K562 (cell line): ENCODE measurements around the gene LRRC3C. TPM values are rescaled to one million over a fixed set of nuclear protein-coding genes. Genes with fewer than 3 reads are reported as not detected.

Experiments
- ATAC-seq: fragments of 200-7000 bp; cut with Tn5 transposase; 3 replicates; pipeline ENCODE4 v1.9.1; 2020; ENCODE audit warnings: moderate library complexity
- BruUV-seq: library from RNA; stranded (reverse); fragments of 400-500 nt; replicated peaks from 2 replicates; lab custom pipeline; 2021; lab: Mats Ljungman, UMichigan
- CTCF ChIA-PET: fragments of 300-600 bp; formaldehyde crosslinking; extraction: SDS; loops from one replicate; lab custom pipeline; 2021; ENCODE audit warnings: low intra/inter-chr PET ratio; lab: Yijun Ruan, JAX
- POLR2A ChIA-PET: fragments of 300-600, 350-650 bp; sonication (Branson Sonifier 250); formaldehyde crosslinking; extraction: SDS; loops from one replicate; lab custom pipeline; 2021; ENCODE audit warnings: antibody characterized with exemption, inconsistent platforms; lab: Yijun Ruan, JAX
- DNase-seq, 4 experiments: peaks; one replicate each; pipeline versions ENCODE4 v3.0.0 to v3.0.0-alpha.2; 2011 to 2018; ENCODE audit warnings: low spot score in 3 of 4, mixed read lengths in 3 of 4; ENCODE audit errors: extremely low read depth in 1 of 4
- FAIRE-seq: peaks from 2 replicates; lab custom pipeline; 2011; peaks lifted over from hg19 to GRCh38; lab: Jason Lieb, UNC
- H2AFZ ChIP-seq: 2 replicates; pipeline ENCODE4 v1.6.0; 2011; ENCODE audit warnings: low read depth, low read length, control low read depth, inconsistent platforms
- H3K27ac ChIP-seq: fragments of 200-600 bp; 3 replicates; pipeline ENCODE4 v1.8.0; 2011; ENCODE audit warnings: low read depth, mild to moderate bottlenecking, control low read depth, inconsistent platforms, low read length, moderate library complexity, mixed read lengths; ENCODE audit errors: extremely low read depth
- H3K27me3 ChIP-seq, 2 experiments: fragments of 300-600 bp in 1 of 2; 2 replicates in 1 of 2; 3 replicates in 1 of 2; pipeline versions ENCODE4 v1.6.0 to v1.8.0; 2011; ENCODE audit warnings: inconsistent platforms in 2 of 2, low read length in 2 of 2, mild to moderate bottlenecking in 1 of 2, mixed read lengths in 1 of 2, moderate library complexity in 1 of 2; ENCODE audit not compliant: control insufficient read depth in 2 of 2, insufficient read depth in 2 of 2
- H3K36me3 ChIP-seq: fragments of 300-600 bp; 3 replicates; pipeline ENCODE4 v1.8.0; 2011; ENCODE audit warnings: mild to moderate bottlenecking, low read length, inconsistent platforms; ENCODE audit not compliant: control insufficient read depth, insufficient read depth
- H3K4me1 ChIP-seq, 2 experiments: fragments of 200-600 bp in 1 of 2; replicated peaks in 1 of 2; 2 replicates in 1 of 2; 3 replicates in 1 of 2; pipeline versions ENCODE4 v1.5.1 to v1.8.0; 2011; ENCODE audit warnings: inconsistent platforms in 2 of 2, low read length in 2 of 2, mild to moderate bottlenecking in 1 of 2, mixed read lengths in 1 of 2, moderate library complexity in 1 of 2; ENCODE audit not compliant: control insufficient read depth in 2 of 2, insufficient read depth in 2 of 2
- H3K4me2 ChIP-seq: 2 replicates; pipeline ENCODE4 v1.6.1; 2011; ENCODE audit warnings: low read length, control low read depth, inconsistent platforms, mixed read lengths; ENCODE audit not compliant: insufficient read depth
- H3K4me3 ChIP-seq: fragments of 200-600 bp; sonication (generic), shearing (Covaris generic); 2 replicates; pipeline ENCODE4 v1.5.1; 2016; ENCODE audit warnings: control low read depth, inconsistent platforms
- H3K79me2 ChIP-seq: fragments of 200-600 bp; 3 replicates; pipeline ENCODE4 v1.8.0; 2011; ENCODE audit warnings: low read length, inconsistent platforms; ENCODE audit not compliant: control insufficient read depth, insufficient read depth
- H3K9ac ChIP-seq, 2 experiments: 2 replicates each; pipeline versions ENCODE4 v1.6.0 to v1.6.1; 2011; ENCODE audit warnings: low read depth in 2 of 2, low read length in 2 of 2, control low read depth in 1 of 2, inconsistent platforms in 1 of 2, mild to moderate bottlenecking in 1 of 2, mixed read lengths in 1 of 2; ENCODE audit not compliant: insufficient read depth in 1 of 2
- H3K9me1 ChIP-seq: one replicate; pipeline ENCODE4 v1.6.0; 2011; ENCODE audit warnings: inconsistent platforms, mild to moderate bottlenecking, low read length, moderate library complexity; ENCODE audit not compliant: control insufficient read depth, insufficient read depth
- H3K9me3 ChIP-seq: replicated peaks from 2 replicates; pipeline ENCODE4 v1.5.1; 2011; ENCODE audit warnings: low read depth, low read length, inconsistent platforms; ENCODE audit not compliant: control insufficient read depth, insufficient read depth
- H4K20me1 ChIP-seq: replicated peaks from 2 replicates; pipeline ENCODE4 v1.6.1; 2011; ENCODE audit warnings: low read length, inconsistent platforms, mixed read lengths; ENCODE audit not compliant: control insufficient read depth, insufficient read depth
- HDAC3 ChIP-seq: fragments of 450-650 bp; IDR thresholded peaks from 2 replicates; pipeline ENCODE4 v1.6.1; 2018; ENCODE audit warnings: borderline replicate concordance, mild to moderate bottlenecking, moderate library complexity; ENCODE audit not compliant: partially characterized antibody
- HMG20A ChIP-seq: fragments of 450-650 bp; formaldehyde crosslinking; conservative IDR thresholded peaks from 2 replicates; pipeline ENCODE4 v1.4.0; 2020; ENCODE audit warnings: mild to moderate bottlenecking, mixed read lengths
- HOXB6 ChIP-seq: fragments of 250-450 bp; sonication (Bioruptor Pico); IDR thresholded peaks from 2 replicates; pipeline ENCODE4 v1.5.1; 2022; ENCODE audit warnings: mild to moderate bottlenecking, borderline replicate concordance
- NELFE ChIP-seq: IDR thresholded peaks from 2 replicates; pipeline ENCODE4 v1.6.1; 2011; ENCODE audit warnings: mild to moderate bottlenecking; ENCODE audit not compliant: insufficient read depth, insufficient read length
- NUFIP1 ChIP-seq: fragments of 450-650 bp; IDR thresholded peaks from 2 replicates; pipeline ENCODE4 v1.6.1; 2018; ENCODE audit not compliant: partially characterized antibody
- STAT5B ChIP-seq: fragments of 250-450 bp; sonication (Bioruptor Pico); IDR thresholded peaks from 2 replicates; pipeline ENCODE4 v1.8.0; 2021; ENCODE audit warnings: mild to moderate bottlenecking, inconsistent platforms
- ZBTB43 ChIP-seq: sonication (generic); formaldehyde crosslinking; IDR thresholded peaks from 2 replicates; pipeline ENCODE4 v1.8.0; 2023; ENCODE audit warnings: mild to moderate bottlenecking, missing genetic modification reagents
- ZFX ChIP-seq: sonication (generic); formaldehyde crosslinking; IDR thresholded peaks from 2 replicates; pipeline ENCODE4 v1.8.0; 2022; ENCODE audit warnings: mild to moderate bottlenecking, missing genetic modification reagents, moderate library complexity
- ZZZ3 ChIP-seq: fragments of 450-650 bp; IDR thresholded peaks from 2 replicates; pipeline ENCODE4 v1.6.1; 2016; ENCODE audit warnings: antibody characterized with exemption, mild to moderate bottlenecking, moderate library complexity
- WGBS: fragments of 100-300 bp; shearing (Covaris generic); methylation state at CpG from one replicate; pipeline ENCODE4 v1.1.6; 2016; ENCODE audit warnings: low coverage, mixed read lengths; ENCODE audit not compliant: insufficient coverage; ENCODE audit errors: missing lambda C conversion rate; 5-methylcytosine and 5-hydroxymethylcytosine counted together
- in situ Hi-C: fragments of 300-500 bp; cut with MboI; formaldehyde crosslinking; loops from 4 replicates; pipeline ENCODE4 v1.15.0; 2018; ENCODE audit warnings: inconsistent platforms, mixed read lengths
- intact Hi-C: fragments of 100-400 bp; cut with micrococcal nuclease; formaldehyde crosslinking; loops from 2 replicates; pipeline ENCODE4 v1.14.2; 2022
- polyA plus RNA-seq, 8 experiments: library from polyadenylated mRNA; depleted of rRNA in 4 of 8; stranded (reverse) in 5 of 8; unstranded in 3 of 8; fragments of >200 nt; fragmentation: Nextera tagmentation in 2 of 8; fragmentation: Illumina TruSeq in 1 of 8; extraction: Ambion mirVana in 2 of 8; extraction: Trizol in 1 of 8; gene quantifications; 2 replicates each; pipeline versions ENCODE4 v1.2.1 to v1.2.3, GENCODE V29; 2011 to 2014; ENCODE audit warnings: inconsistent platforms in 1 of 8, missing spikeins in 1 of 8
- total RNA-seq, 7 experiments: library from RNA; depleted of rRNA in 6 of 7; stranded (reverse); fragments of >200 nt in 6 of 7; fragmentation: Illumina TruSeq in 2 of 7; extraction: Trizol in 2 of 7; gene quantifications; 2 replicates each; pipeline versions ENCODE4 v1.2.1 to v1.2.3, GENCODE V29; 2011 to 2021; ENCODE audit warnings: low replicate concordance in 1 of 7
- TF ChIP-seq, protein P1 (sequence below): fragments of 450-650 bp; IDR thresholded peaks from 2 replicates; pipeline ENCODE4 v1.6.1; 2016; ENCODE audit warnings: low read depth, mild to moderate bottlenecking, moderate library complexity
- TF ChIP-seq, protein P2 (sequence below): IDR thresholded peaks from 3 replicates; pipeline ENCODE4 v1.6.1; 2011; ENCODE audit warnings: borderline replicate concordance, mild to moderate bottlenecking, moderate library complexity; ENCODE audit not compliant: insufficient read length; ENCODE audit errors: extremely low read depth

Gene LRRC3C
- total and polyA plus RNA-seq, 9 of the 15 experiments (the other 6 are each of a cell fraction or from before 2014, with no cell fraction given): not detected

- no peak for DNase-seq
- ChIA-PET CTCF (no interaction called here), POLR2A (no interaction called here)
- Histone ChIP-seq H2AFZ (peak overlapping the region; percentile 2; the same call in 1 of the 2 replicates), H3K27ac (no peak overlapping the region), H4K20me1 (no peaks in the 10 kb centered on the region), H3K36me3 (no peaks in the 10 kb centered on the region), H3K9me3 (no peaks in the 10 kb centered on the region), H3K4me2 (no peak overlapping the region), H3K4me1 (peaks cover 13 to 27% of the 10 kb centered on the region in 2 experiments; a peak in 4 of 5 replicates), H3K9ac (no peak overlapping the region), H3K9me1 (no peaks in the 10 kb centered on the region), H3K79me2 (no peaks in the 10 kb centered on the region), H3K4me3 (no peak overlapping the region), H3K27me3 (peaks cover 1 to 4% of the 10 kb centered on the region in 2 experiments; a peak in 3 of 5 replicates)
- intact Hi-C loops (no loop called here), in situ Hi-C loops (no loop called here)
- ATAC-seq: no peak
- FAIRE-seq: no peak
- 43% methylated on average over 2 of the region's 2 CpGs for WGBS
- BruUV-seq: no TSS peak
- TF ChIP-seq HOXB6: no peak
- TF ChIP-seq HMG20A (CRISPR knock-in tag): no peak
- no peak for TF ChIP-seq ZFX (CRISPR knock-in tag)
- no peak for TF ChIP-seq STAT5B
- no peak for TF ChIP-seq HDAC3
- no peak for TF ChIP-seq ZZZ3
- TF ChIP-seq, protein P1, sequence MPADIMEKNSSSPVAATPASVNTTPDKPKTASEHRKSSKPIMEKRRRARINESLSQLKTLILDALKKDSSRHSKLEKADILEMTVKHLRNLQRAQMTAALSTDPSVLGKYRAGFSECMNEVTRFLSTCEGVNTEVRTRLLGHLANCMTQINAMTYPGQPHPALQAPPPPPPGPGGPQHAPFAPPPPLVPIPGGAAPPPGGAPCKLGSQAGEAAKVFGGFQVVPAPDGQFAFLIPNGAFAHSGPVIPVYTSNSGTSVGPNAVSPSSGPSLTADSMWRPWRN: no peak
- TF ChIP-seq NELFE: no peak
- no peak for TF ChIP-seq ZBTB43 (CRISPR knock-in tag)
- TF ChIP-seq NUFIP1: no peak
- TF ChIP-seq, protein P2, sequence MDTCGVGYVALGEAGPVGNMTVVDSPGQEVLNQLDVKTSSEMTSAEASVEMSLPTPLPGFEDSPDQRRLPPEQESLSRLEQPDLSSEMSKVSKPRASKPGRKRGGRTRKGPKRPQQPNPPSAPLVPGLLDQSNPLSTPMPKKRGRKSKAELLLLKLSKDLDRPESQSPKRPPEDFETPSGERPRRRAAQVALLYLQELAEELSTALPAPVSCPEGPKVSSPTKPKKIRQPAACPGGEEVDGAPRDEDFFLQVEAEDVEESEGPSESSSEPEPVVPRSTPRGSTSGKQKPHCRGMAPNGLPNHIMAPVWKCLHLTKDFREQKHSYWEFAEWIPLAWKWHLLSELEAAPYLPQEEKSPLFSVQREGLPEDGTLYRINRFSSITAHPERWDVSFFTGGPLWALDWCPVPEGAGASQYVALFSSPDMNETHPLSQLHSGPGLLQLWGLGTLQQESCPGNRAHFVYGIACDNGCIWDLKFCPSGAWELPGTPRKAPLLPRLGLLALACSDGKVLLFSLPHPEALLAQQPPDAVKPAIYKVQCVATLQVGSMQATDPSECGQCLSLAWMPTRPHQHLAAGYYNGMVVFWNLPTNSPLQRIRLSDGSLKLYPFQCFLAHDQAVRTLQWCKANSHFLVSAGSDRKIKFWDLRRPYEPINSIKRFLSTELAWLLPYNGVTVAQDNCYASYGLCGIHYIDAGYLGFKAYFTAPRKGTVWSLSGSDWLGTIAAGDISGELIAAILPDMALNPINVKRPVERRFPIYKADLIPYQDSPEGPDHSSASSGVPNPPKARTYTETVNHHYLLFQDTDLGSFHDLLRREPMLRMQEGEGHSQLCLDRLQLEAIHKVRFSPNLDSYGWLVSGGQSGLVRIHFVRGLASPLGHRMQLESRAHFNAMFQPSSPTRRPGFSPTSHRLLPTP: no peak
These were observed 21.5 kb downstream of the LRRC3C start for GRCh38 chr17:39949028-39949427.
